Neural cell (in vitro differentiated cells): ENCODE data around the gene DPYSL4. TPM values are rescaled to one million over a fixed set of nuclear protein-coding genes. Genes with fewer than 3 reads are reported as not detected.

Experiments used
- H2AFZ ChIP-seq: fragments of 200-600, 300-800 bp; sonication (generic), shearing (Covaris generic); 2 replicates; pipeline ENCODE4 v1.6.0; 2014; ENCODE audit warnings: low read depth, mild to moderate bottlenecking, antibody characterized with exemption, low read length, moderate library complexity
- H3F3A ChIP-seq: fragments of 200-600 bp; shearing (Covaris generic); 2 replicates; pipeline ENCODE4 v1.6.1; 2016; ENCODE audit warnings: mild to moderate bottlenecking, moderate library complexity, mixed read lengths, antibody characterized with exemption, low read length; ENCODE audit not compliant: insufficient read depth, poor library complexity, severe bottlenecking
- H3K27ac ChIP-seq: fragments of 200-600, 300-800 bp; sonication (generic), shearing (Covaris generic); 2 replicates; pipeline ENCODE4 v1.5.1; 2014; ENCODE audit warnings: mild to moderate bottlenecking, low read length, moderate library complexity
- H3K27me3 ChIP-seq: fragments of 300-800, 200-600 bp; sonication (generic), shearing (Covaris generic); 2 replicates; pipeline ENCODE4 v1.6.0; 2014; ENCODE audit warnings: mild to moderate bottlenecking, low read depth, low read length, moderate library complexity; ENCODE audit not compliant: insufficient read depth
- H3K36me3 ChIP-seq: fragments of 300-800, 200-600 bp; sonication (generic), shearing (Covaris generic); 2 replicates; pipeline ENCODE4 v1.5.1; 2014; ENCODE audit warnings: mild to moderate bottlenecking, antibody characterized with exemption, low read length, moderate library complexity; ENCODE audit not compliant: insufficient read depth
- H3K4me2 ChIP-seq: fragments of 300-800, 200-600 bp; sonication (generic), shearing (Covaris generic); 2 replicates; pipeline ENCODE4 v1.6.0; 2014; ENCODE audit warnings: mild to moderate bottlenecking, low read length
- H3K4me3 ChIP-seq: fragments of 300-800, 200-600 bp; sonication (generic), shearing (Covaris generic); 2 replicates; pipeline ENCODE4 v1.5.1; 2014; ENCODE audit warnings: mild to moderate bottlenecking, low read length, moderate library complexity
- H3K79me2 ChIP-seq: fragments of 200-600 bp; shearing (Covaris generic); replicated peaks from 2 replicates; pipeline ENCODE4 v1.6.0; 2014; ENCODE audit warnings: mild to moderate bottlenecking, low read length, moderate library complexity; ENCODE audit not compliant: insufficient read depth
- H3K9ac ChIP-seq: fragments of 300-800, 200-600 bp; sonication (generic), shearing (Covaris generic); 2 replicates; pipeline ENCODE4 v1.6.1; 2016; ENCODE audit warnings: mild to moderate bottlenecking, low read length, mixed read lengths
- H3K9me2 ChIP-seq: fragments of 200-600 bp; shearing (Covaris generic); 2 replicates; pipeline ENCODE4 v1.6.1; 2016; ENCODE audit warnings: mild to moderate bottlenecking, low read length, mixed read lengths; ENCODE audit not compliant: insufficient read depth
- H3K9me3 ChIP-seq: fragments of 200-600, 300-800 bp; sonication (generic), shearing (Covaris generic); 2 replicates; pipeline ENCODE4 v1.6.1; 2016; ENCODE audit warnings: mild to moderate bottlenecking, mixed run types, low read length, moderate library complexity, mixed read lengths
- H4K20me1 ChIP-seq: fragments of 200-600 bp; shearing (Covaris generic); 2 replicates; pipeline ENCODE4 v1.6.1; 2016; ENCODE audit warnings: mild to moderate bottlenecking, mixed run types; ENCODE audit not compliant: insufficient read depth
- CTCF ChIP-seq: fragments of 450-650 bp; IDR thresholded peaks from 2 replicates; pipeline ENCODE4 v1.5.1; 2014; ENCODE audit warnings: antibody characterized with exemption, mild to moderate bottlenecking, moderate library complexity; ENCODE audit not compliant: poor library complexity, severe bottlenecking
- EP300 ChIP-seq: fragments of 450-650 bp; conservative IDR thresholded peaks from 2 replicates; pipeline ENCODE4 v1.6.1; 2014; ENCODE audit warnings: antibody characterized with exemption, mild to moderate bottlenecking, moderate library complexity; ENCODE audit not compliant: poor library complexity, severe bottlenecking
- EZH2 ChIP-seq: fragments of 200-600, 300-800 bp; shearing (Covaris generic), sonication (generic); IDR thresholded peaks from 2 replicates; pipeline ENCODE4 v1.6.1; 2014; ENCODE audit warnings: antibody characterized with exemption, low read length, borderline replicate concordance, mild to moderate bottlenecking; ENCODE audit not compliant: insufficient read depth, poor library complexity, severe bottlenecking
- POLR2AphosphoS5 ChIP-seq: IDR thresholded peaks from 2 replicates; pipeline ENCODE4 v1.6.1; 2012
- REST ChIP-seq: IDR thresholded peaks from 2 replicates; pipeline ENCODE4 v1.6.1; 2012; ENCODE audit warnings: borderline replicate concordance
- SMC3 ChIP-seq: fragments of 450-650 bp; conservative IDR thresholded peaks from 2 replicates; pipeline ENCODE4 v1.6.1; 2014; ENCODE audit warnings: antibody characterized with exemption, mild to moderate bottlenecking, moderate library complexity; ENCODE audit not compliant: poor library complexity
- TAF1 ChIP-seq: IDR thresholded peaks from 2 replicates; pipeline ENCODE4 v1.6.1; 2012; ENCODE audit warnings: low read depth
- polyA plus RNA-seq: library from polyadenylated mRNA; depleted of rRNA; stranded (reverse); fragments of >200 nt; gene quantifications from 2 replicates; pipeline ENCODE4 v1.2.3, GENCODE V29; 2014

Gene DPYSL4
- polyA plus RNA-seq, 1 donor from 2014 or later: 116 TPM

GRCh38 chr10:132203256-132204077, 16.7 kb downstream of the DPYSL4 start:
- Histone ChIP-seq H3K79me2 (no peaks in the 10 kb centered on the region), H3K9ac (no peak overlapping the region), H3K9me2 (no peaks in the 10 kb centered on the region), H3F3A (no peaks in the 10 kb centered on the region), H4K20me1 (no peaks in the 10 kb centered on the region), H3K27ac (no peak overlapping the region), H3K27me3 (no peaks in the 10 kb centered on the region), H3K4me2 (no peak overlapping the region), H3K4me3 (no peak overlapping the region), H3K9me3 (no peaks in the 10 kb centered on the region), H3K36me3 (no peaks in the 10 kb centered on the region), H2AFZ (no peak overlapping the region)
- TF ChIP-seq EP300 (no peak), CTCF (no peak), TAF1 (no peak)

- Histone ChIP-seq H3K9ac (no peak overlapping the region), H3K9me2 (no peaks in the 10 kb centered on the region), H2AFZ (no peak overlapping the region), H3K27me3 (no peaks in the 10 kb centered on the region), H3K4me2 (no peak overlapping the region), H3K9me3 (no peaks in the 10 kb centered on the region), H4K20me1 (no peaks in the 10 kb centered on the region), H3K27ac (no peak overlapping the region), H3F3A (no peaks in the 10 kb centered on the region), H3K4me3 (no peak overlapping the region), H3K79me2 (no peaks in the 10 kb centered on the region), H3K36me3 (no peaks in the 10 kb centered on the region)
- TF ChIP-seq REST: no peak
Observed at GRCh38 chr10:132204078-132204780, 17.5 kb downstream of the DPYSL4 start.

GRCh38 chr10:132204781-132205473, 18.2 kb downstream of the DPYSL4 start:
- no peaks in the 10 kb centered on the region for H3K27me3 ChIP-seq
- no peak overlapping the region for H3K4me2 ChIP-seq
- no peak overlapping the region for H3K9ac ChIP-seq
- H3K9me3 ChIP-seq: no peaks in the 10 kb centered on the region
- no peak overlapping the region for H3K27ac ChIP-seq
- no peaks in the 10 kb centered on the region for H3F3A ChIP-seq
- H3K36me3 ChIP-seq: no peaks in the 10 kb centered on the region
- H4K20me1 ChIP-seq: no peaks in the 10 kb centered on the region
- no peak overlapping the region for H2AFZ ChIP-seq
- no peaks in the 10 kb centered on the region for H3K9me2 ChIP-seq
- H3K79me2 ChIP-seq: no peaks in the 10 kb centered on the region
- H3K4me3 ChIP-seq: no peak overlapping the region
- TF ChIP-seq POLR2AphosphoS5 (no peak), TAF1 (no peak), CTCF (no peak), EP300 (no peak), REST (no peak), SMC3 (no peak), EZH2 (no peak)
